ENCODE results near the gene ERMAP.
"Not testable (repeated sequence)": the region's sequence is repeated elsewhere in the genome, so short reads cannot be mapped to it uniquely, and the experiment has no call there.

- TF ChIP-seq ELF4 (IDR thresholded peaks at IDR 0.05); SUZ12 (IDR thresholded peaks at IDR 0.05); TARDBP (IDR thresholded peaks at IDR 0.05); BHLHE40 (IDR thresholded peaks at IDR 0.05; ENCODE audit: borderline replicate concordance); FOXM1 (IDR thresholded peaks at IDR 0.05; ENCODE audit: borderline replicate concordance); PKNOX1 (IDR thresholded peaks at IDR 0.05); ZNF384 (IDR thresholded peaks at IDR 0.05); SP1 (IDR thresholded peaks at IDR 0.05); FOXA1 (IDR thresholded peaks at IDR 0.05): not testable (repeated sequence)
Observed at GRCh38 chr1:42859366-42859765, 42.4 kb downstream of the ERMAP start.
